HepG2 (cell line): ENCODE data around the gene NEIL1. TPM values are rescaled to one million over a fixed set of nuclear protein-coding genes. Genes with fewer than 3 reads are reported as not detected.

Experiments used
- ATF7-NPFF ChIP-seq: sonication (generic); formaldehyde crosslinking; IDR thresholded peaks from 2 replicates; pipeline ENCODE4 v1.8.1; 2023; ENCODE audit warnings: mild to moderate bottlenecking, low read depth, missing genetic modification reagents, moderate library complexity
- BRF2 ChIP-seq: sonication (generic); formaldehyde crosslinking; IDR thresholded peaks from 2 replicates; pipeline ENCODE4 v1.8.1; 2022; ENCODE audit warnings: mild to moderate bottlenecking, missing genetic modification reagents
- HMG20B ChIP-seq: conservative IDR thresholded peaks from 2 replicates; pipeline ENCODE4 v1.6.1; 2016; ENCODE audit warnings: missing genetic modification reagents, missing compliant biosample characterization
- HOMEZ ChIP-seq: IDR thresholded peaks from 2 replicates; pipeline ENCODE4 v1.6.1; 2016; ENCODE audit warnings: low read depth
- JARID2 ChIP-seq: sonication (generic); formaldehyde crosslinking; IDR thresholded peaks from 2 replicates; pipeline ENCODE4 v1.8.1; 2023; ENCODE audit warnings: missing genetic modification reagents, inconsistent platforms; ENCODE audit not compliant: insufficient replicate concordance
- KDM5B ChIP-seq: sonication (generic); formaldehyde crosslinking; IDR thresholded peaks from 2 replicates; pipeline ENCODE4 v1.4.0; 2020; ENCODE audit warnings: missing genetic modification reagents, mild to moderate bottlenecking, borderline replicate concordance
- MAX ChIP-seq: IDR thresholded peaks from 2 replicates; pipeline ENCODE4 v1.6.1; 2012; ENCODE audit warnings: inconsistent platforms
- NFIB ChIP-seq: sonication (generic); formaldehyde crosslinking; IDR thresholded peaks from 2 replicates; pipeline ENCODE4 v1.9.0; 2021; ENCODE audit warnings: missing genetic modification reagents, mild to moderate bottlenecking, borderline replicate concordance
- NR0B2 ChIP-seq: sonication (generic); formaldehyde crosslinking; IDR thresholded peaks from 2 replicates; pipeline ENCODE4 v1.4.0; 2020; ENCODE audit warnings: mild to moderate bottlenecking, missing genetic modification reagents
- POGK ChIP-seq: sonication (generic); formaldehyde crosslinking; conservative IDR thresholded peaks from 2 replicates; pipeline ENCODE4 v1.8.0; 2022; ENCODE audit warnings: mild to moderate bottlenecking, moderate library complexity, missing genetic modification reagents
- SMARCE1 ChIP-seq: fragments of 450-650 bp; IDR thresholded peaks from 2 replicates; pipeline ENCODE4 v1.6.1; 2017; ENCODE audit warnings: borderline replicate concordance
- SYNCRIP ChIP-seq: fragments of 200-400 bp; formaldehyde crosslinking; IDR thresholded peaks from 2 replicates; pipeline ENCODE4 v1.6.1; 2018; ENCODE audit warnings: mild to moderate bottlenecking, low read depth, low read length; ENCODE audit not compliant: insufficient read depth
- ZBTB4 ChIP-seq: sonication (generic); formaldehyde crosslinking; IDR thresholded peaks from 2 replicates; pipeline ENCODE4 v1.4.0; 2020; ENCODE audit warnings: missing genetic modification reagents, mild to moderate bottlenecking, borderline replicate concordance
- ZFP37 ChIP-seq: sonication (generic); formaldehyde crosslinking; IDR thresholded peaks from 2 replicates; pipeline ENCODE4 v1.4.0; 2020; ENCODE audit warnings: missing genetic modification reagents, borderline replicate concordance
- ZIK1 ChIP-seq: sonication (generic); formaldehyde crosslinking; IDR thresholded peaks from 2 replicates; pipeline ENCODE4 v1.5.0; 2020; ENCODE audit warnings: mild to moderate bottlenecking, low read depth, missing genetic modification reagents, borderline replicate concordance
- ZMYM4 ChIP-seq: sonication (generic); formaldehyde crosslinking; IDR thresholded peaks from 2 replicates; pipeline ENCODE4 v1.8.1; 2023; ENCODE audit warnings: mild to moderate bottlenecking, missing genetic modification reagents
- ZNF576 ChIP-seq: sonication (generic); formaldehyde crosslinking; IDR thresholded peaks from 2 replicates; pipeline ENCODE4 v1.4.0; 2020; ENCODE audit warnings: mild to moderate bottlenecking, missing genetic modification reagents
- ZNF703 ChIP-seq: sonication (generic); formaldehyde crosslinking; IDR thresholded peaks from 2 replicates; pipeline ENCODE4 v1.5.1; 2020; ENCODE audit warnings: missing genetic modification reagents, mild to moderate bottlenecking, moderate library complexity, borderline replicate concordance
- ZSCAN25 ChIP-seq: sonication (generic); formaldehyde crosslinking; IDR thresholded peaks from 2 replicates; pipeline ENCODE4 v1.8.0; 2022; ENCODE audit warnings: mild to moderate bottlenecking, missing genetic modification reagents
- ZSCAN31 ChIP-seq: sonication (generic); formaldehyde crosslinking; IDR thresholded peaks from 2 replicates; pipeline ENCODE4 v1.5.0; 2020; ENCODE audit warnings: low read depth, mild to moderate bottlenecking, missing genetic modification reagents
- polyA plus RNA-seq, 8 experiments: library from polyadenylated mRNA; depleted of rRNA in 3 of 8; stranded (reverse) in 7 of 8; unstranded in 1 of 8; fragments of >200 nt; fragmentation: Illumina TruSeq in 4 of 8; extraction: Trizol in 4 of 8; gene quantifications; 2 replicates each; pipeline versions ENCODE4 v1.2.1 to v1.2.3, GENCODE V29; 2011 to 2016; ENCODE audit warnings: low read depth in 4 of 8, missing spikeins in 1 of 8, mixed read lengths in 1 of 8; ENCODE audit not compliant: insufficient read depth in 1 of 8
- total RNA-seq, 5 experiments: library from RNA; depleted of rRNA; stranded (reverse); fragments of >200 nt; fragmentation: Illumina TruSeq; extraction: Trizol; gene quantifications; 2 replicates each; pipeline ENCODE4 v1.2.3, GENCODE V29; 2016; ENCODE audit warnings: low read depth in 1 of 5

NEIL1 gene
- total and polyA plus RNA-seq, 2 of the 13 experiments (the other 11 are each of a cell fraction or from before 2014, with no cell fraction given), result 10.4 to 15.5 TPM

GRCh38 chr15:75307778-75308390 lies 39.0 kb upstream of the NEIL1 start (continued):
- no peak for TF ChIP-seq POGK (CRISPR knock-in tag)
- TF ChIP-seq ATF7-NPFF, result no peak
- TF ChIP-seq ZNF576 (CRISPR knock-in tag), result no peak
- TF ChIP-seq HMG20B (CRISPR knock-in tag), result no peak
- no peak for TF ChIP-seq ZIK1
- TF ChIP-seq KDM5B (CRISPR knock-in tag), result no peak
- no peak for TF ChIP-seq SMARCE1
- no peak for TF ChIP-seq JARID2 (CRISPR knock-in tag)
- no peak for TF ChIP-seq BRF2 (CRISPR knock-in tag)
- no peak for TF ChIP-seq ZNF703
- peak; percentile 100 for TF ChIP-seq ZSCAN25 (CRISPR knock-in tag)
- TF ChIP-seq HOMEZ (CRISPR knock-in tag), result no peak
- no peak for TF ChIP-seq ZMYM4 (CRISPR knock-in tag)
- TF ChIP-seq NFIB (CRISPR knock-in tag), result no peak
- TF ChIP-seq ZSCAN31 (CRISPR knock-in tag), result no peak
- no peak for TF ChIP-seq ZBTB4
- TF ChIP-seq SYNCRIP, result no peak
- TF ChIP-seq NR0B2 (CRISPR knock-in tag), result no peak
- TF ChIP-seq MAX, result no peak
- TF ChIP-seq ZFP37, result no peak
